Subcutaneous adipose tissue (tissue), 4 donors: ENCODE measurements around the gene PDZD7. TPM values are rescaled to one million over a fixed set of nuclear protein-coding genes. Genes with fewer than 3 reads are reported as not detected.

Experiments
- CTCF ChIP-seq: fragments of 450-650 bp; IDR thresholded peaks from one replicate; pipeline ENCODE4 v1.5.1; 2016; ENCODE audit warnings: low read depth, mild to moderate bottlenecking, control low read depth, antibody characterized with exemption, moderate library complexity
- total RNA-seq, 4 donors: library from RNA; depleted of rRNA; stranded (reverse); fragments of >200 nt; gene quantifications; one replicate each; pipeline ENCODE4 v1.1.0, GENCODE V29; 2016

The PDZD7 gene
- total RNA-seq, 4 donors from 2014 or later, result 0.22 to 1.7 (median 0.92) TPM

GRCh38 chr10:101029520-101030295 is 1.2 kb downstream of the PDZD7 start:
- no peak for TF ChIP-seq CTCF

GRCh38 chr10:101028446-101029337 is 2.2 kb downstream of the PDZD7 start:
- no peak for TF ChIP-seq CTCF

GRCh38 chr10:101027106-101027720 is 3.7 kb downstream of the PDZD7 start:
- no peak for TF ChIP-seq CTCF

- TF ChIP-seq CTCF, result no peak
These were observed 7.8 kb downstream of the PDZD7 start for GRCh38 chr10:101022967-101023705.

GRCh38 chr10:101021692-101022251 is 9.2 kb downstream of the PDZD7 start:
- no peak for TF ChIP-seq CTCF

- TF ChIP-seq CTCF, result no peak
These were observed 9.7 kb downstream of the PDZD7 start for GRCh38 chr10:101021239-101021638.
